NCI-H2227 treated with DMSO at 0.1 percent for 48 hours (cell line): Measurements from ENCODE around the gene OR4M1.
"Not testable (repeated sequence)": the region's sequence is repeated elsewhere in the genome, so short reads cannot be mapped to it uniquely, and the experiment has no call there.

Experiments
- DNase-seq: peaks from one replicate; lab custom pipeline; 2025; lab: John Stamatoyannopoulos, UW

OR4M1 gene

DNA sequence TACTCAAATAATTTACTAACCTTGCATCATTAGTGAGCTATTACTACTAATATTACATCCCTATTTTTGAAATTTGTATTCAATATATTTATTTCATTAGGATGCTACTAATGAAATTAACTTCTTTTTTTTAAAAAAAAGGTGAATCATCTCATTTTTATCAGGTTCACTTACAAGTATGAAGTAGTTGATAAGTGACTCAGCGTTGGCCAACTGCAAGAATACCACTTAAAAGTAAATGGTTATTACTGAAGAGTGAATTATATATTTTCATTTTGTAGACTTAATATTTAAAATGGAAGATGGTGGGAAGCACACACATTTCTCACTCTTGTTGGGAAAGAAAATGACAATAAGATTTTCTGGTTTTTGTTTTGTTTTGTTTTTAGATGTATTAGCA, 49.9 kb downstream of the OR4M1 start:
- no peak for DNase-seq

DNA sequence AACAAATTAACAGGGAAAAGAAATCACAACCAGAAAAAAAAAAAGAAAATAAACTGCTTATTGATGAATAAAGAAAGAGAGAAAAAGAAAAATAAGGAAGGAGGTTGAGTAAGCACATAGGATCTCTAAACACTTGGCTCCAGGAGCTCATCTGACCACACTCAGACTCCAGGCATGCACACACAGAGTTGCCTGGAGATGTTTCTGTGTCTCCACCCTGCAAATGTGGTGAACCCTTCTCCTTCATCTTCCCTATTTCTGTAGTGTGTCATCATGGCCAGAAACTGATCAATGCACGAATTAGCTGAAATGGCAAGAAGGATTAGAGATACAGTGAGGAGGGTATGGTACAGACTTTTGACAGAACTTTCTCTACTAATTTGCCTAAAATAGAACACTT, 50.5 kb downstream of the OR4M1 start:
- no peak for DNase-seq

DNA sequence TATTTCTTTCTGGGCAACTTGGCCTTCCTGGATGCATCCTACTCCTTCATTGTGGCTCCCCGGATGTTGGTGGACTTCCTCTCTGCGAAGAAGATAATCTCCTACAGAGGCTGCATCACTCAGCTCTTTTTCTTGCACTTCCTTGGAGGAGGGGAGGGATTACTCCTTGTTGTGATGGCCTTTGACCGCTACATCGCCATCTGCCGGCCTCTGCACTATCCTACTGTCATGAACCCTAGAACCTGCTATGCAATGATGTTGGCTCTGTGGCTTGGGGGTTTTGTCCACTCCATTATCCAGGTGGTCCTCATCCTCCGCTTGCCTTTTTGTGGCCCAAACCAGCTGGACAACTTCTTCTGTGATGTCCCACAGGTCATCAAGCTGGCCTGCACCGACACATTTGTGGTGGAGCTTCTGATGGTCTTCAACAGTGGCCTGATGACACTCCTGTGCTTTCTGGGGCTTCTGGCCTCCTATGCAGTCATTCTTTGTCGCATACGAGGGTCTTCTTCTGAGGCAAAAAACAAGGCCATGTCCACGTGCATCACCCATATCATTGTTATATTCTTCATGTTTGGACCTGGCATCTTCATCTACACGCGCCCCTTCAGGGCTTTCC, 54.4 kb downstream of the OR4M1 start:
- not testable (repeated sequence) for DNase-seq

DNA sequence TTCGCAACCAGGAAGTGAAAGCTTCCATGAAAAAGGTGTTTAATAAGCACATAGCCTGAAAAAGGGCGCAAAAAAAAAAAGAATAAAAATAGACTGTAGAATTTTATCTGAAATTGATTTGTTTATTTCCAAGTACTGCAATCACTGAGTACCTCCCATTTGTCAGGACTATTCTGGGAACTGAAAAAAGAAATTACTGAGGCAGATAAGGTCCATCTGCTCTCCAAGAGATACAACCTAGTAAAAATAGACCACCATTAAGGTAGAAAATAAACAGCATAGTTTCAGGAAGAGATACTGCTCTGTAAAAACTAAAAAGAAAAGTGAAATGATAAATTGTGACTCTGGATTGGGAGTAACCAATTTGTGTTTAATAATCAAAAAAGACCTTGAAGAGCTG, 55.0 kb downstream of the OR4M1 start:
- no peak for DNase-seq
